Tongue (tissue), 2 donors: ENCODE results near the gene SERPINC1. TPM values are rescaled to one million over a fixed set of nuclear protein-coding genes. Genes with fewer than 3 reads are reported as not detected.
"Not testable (repeated sequence)": the region's sequence is repeated elsewhere in the genome, so short reads cannot be mapped to it uniquely, and the experiment has no call there.

Source experiments
- DNase-seq: peaks from one replicate; pipeline ENCODE4 v3.0.0-alpha.2; 2015
- total RNA-seq: library from RNA; depleted of rRNA; stranded (reverse); fragments of >200 nt; gene quantifications from one replicate; pipeline ENCODE4 v1.2.3, GENCODE V29; 2014

SERPINC1 gene
- not detected for total RNA-seq

DNA sequence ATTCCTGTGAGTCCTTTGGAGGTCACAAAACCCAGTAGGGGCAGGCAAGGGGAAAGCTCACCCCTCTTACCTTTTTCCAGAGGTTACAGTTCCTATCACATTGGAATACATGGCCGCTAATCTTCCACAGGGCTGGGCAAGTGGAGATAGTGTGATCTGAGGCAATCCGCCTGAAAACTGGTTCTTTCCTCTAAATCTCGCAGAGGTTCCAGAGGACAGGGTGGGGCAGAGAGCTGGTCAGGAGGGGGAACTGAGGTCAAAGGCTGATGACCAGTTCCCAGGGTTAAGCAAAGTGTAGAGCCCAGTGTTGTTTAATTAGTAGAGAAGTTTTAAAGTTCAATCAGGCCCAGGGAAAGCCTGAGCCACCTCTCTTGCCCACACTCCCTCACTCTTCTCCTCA lies at the start of gene SERPINC1:
Gene SERPINC1, minus strand, starts transcription at position 179 of the 400 bp plus-strand sequence. Its CDS starts 68 bp downstream, at position 111.
- no peak for DNase-seq

GRCh38 chr1:173965896-173966295 lies 48.8 kb upstream of the SERPINC1 start:
- not testable (repeated sequence) for DNase-seq

GRCh38 chr1:173963477-173963876 lies 46.4 kb upstream of the SERPINC1 start:
- no peak for DNase-seq

- no peak for DNase-seq
Measured at GRCh38 chr1:173960625-173961024, 43.5 kb upstream of the SERPINC1 start.

GRCh38 chr1:173954179-173954578 lies 37.1 kb upstream of the SERPINC1 start:
- no peak for DNase-seq

- DNase-seq: no peak
Measured at GRCh38 chr1:173948594-173948993, 31.5 kb upstream of the SERPINC1 start.

GRCh38 chr1:173946380-173946921 lies 29.3 kb upstream of the SERPINC1 start:
- no peak for DNase-seq

GRCh38 chr1:173937062-173937461 lies 19.9 kb upstream of the SERPINC1 start:
- no peak for DNase-seq

DNA sequence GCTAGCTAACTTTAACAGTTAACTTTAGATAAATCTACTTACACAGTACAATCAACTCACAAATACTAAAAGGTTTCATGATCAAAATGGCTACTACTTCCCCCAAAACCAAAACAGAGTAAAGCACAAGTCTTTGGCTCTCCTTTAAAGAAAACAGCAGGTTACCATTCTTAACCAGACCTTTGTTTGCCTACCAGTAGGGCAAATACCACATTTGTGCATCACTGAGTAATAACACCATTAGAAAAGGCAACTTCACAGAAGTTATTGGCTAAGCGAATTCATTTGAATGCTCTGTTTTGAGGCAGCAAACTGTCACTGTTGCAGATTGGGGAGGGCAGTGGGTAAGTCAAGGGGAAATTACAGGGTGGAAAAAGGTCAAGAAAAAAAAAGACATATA lies 17.3 kb upstream of the SERPINC1 start:
- DNase-seq: no peak

- DNase-seq: not testable (repeated sequence)
Measured at GRCh38 chr1:173930541-173930940, 13.4 kb upstream of the SERPINC1 start.

DNA sequence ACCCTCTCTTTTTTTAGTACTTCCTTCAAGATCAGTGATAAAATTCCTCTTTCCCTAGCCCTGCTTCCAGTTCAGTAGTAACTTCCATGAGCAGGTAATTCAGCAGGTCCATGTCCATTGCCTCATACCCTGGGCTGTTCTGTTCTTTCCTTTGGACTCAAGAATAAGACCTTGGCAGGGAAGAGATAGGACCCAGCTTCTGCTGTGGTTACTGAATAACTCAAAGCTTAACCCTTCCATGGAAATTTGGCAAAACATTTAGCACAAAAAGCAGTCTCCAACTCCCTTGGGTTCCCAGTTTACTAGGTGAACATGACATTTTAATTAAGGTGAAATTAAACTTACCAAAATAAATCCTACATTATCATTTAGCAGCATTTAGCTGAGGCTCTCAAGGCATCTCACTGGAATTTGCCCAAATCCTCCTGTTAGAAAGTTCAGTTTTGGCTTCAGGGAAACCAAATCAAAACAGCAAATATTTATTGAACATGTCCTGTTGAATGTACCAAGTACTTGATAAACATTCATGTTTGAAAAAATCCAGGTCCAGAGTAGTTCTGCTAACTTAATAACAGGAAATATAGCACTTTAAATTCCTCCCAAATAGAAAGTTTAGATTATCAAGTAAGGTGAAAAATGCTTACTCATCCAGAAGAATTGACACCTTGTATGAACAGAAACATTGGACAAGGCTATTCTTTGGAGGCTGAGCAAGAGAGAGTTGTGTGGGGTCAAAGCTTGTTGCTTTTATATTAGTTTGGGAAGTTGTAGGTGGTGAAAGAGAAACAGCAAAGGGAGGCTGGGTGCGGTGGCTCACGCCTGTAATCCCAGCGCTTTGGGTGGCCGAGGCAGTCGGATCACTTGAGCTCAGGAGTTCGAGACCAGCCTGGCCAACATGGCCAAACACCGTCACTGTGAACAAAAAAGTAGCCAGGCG lies 8.4 kb upstream of the SERPINC1 start:
- DNase-seq: no peak

- no peak for DNase-seq
Measured at GRCh38 chr1:173920861-173921260, 3.7 kb upstream of the SERPINC1 start.

DNA sequence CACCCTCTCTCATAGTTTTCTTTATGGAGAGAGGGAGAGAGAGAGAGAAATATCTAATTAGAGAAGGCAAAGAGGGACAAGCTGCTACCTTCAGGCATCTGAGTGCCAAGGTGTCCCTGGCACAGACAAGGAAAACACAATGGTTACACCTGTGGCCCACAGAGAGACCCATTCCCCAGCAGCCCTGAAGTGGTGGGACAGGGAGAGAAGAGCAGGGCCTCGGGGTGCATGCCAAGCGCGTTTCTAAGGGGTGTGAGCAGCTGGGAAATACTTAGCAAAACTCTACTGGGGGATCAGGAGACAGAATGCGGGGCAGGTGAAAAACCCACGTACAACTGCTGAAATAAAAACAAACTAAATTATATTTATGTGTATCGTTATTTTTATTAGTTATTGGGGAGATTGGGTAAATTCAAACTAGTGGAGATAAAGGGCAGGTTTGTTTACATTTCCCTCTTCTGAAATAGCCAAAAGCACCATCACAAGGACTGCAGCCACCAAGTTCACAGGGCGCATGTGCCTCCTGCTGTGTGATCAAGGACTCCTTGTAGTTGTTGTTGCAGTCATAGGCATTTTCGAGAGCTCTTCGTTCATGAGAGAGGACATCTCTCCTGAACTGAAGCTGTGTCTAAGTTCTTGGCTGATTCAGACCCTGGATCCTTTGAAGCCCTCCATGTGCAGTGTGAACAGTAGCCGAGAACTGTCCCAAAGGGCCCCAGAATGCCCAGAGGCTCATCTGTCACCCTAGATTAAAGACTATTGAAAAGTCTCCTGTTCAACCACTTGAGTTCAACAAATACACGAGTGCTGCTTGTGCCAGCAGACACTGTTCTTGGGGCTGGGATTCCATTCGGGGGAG lies 737 bp upstream of the SERPINC1 start:
- no peak for DNase-seq

DNA sequence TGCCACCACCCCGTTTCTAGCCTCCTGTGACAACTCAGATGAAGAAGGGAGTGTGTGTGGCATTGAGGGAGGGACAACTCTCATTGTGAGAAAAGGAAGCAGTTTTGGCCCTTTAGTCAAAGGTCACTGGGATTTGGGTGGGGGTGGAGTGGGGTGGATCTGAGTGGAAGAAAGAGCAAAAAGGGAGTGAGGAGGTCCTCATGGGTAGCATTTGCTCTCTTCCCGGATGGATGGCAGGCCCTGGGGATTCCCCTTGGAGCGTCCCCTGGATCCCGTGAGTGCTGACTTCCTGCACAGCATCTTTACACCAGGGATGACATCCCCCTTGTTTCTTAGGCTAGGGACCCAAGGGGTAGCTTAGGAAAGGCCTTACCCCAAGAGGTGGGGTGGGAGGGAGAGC lies 460 bp downstream of the SERPINC1 start:
- no peak for DNase-seq

GRCh38 chr1:173915596-173915995 lies 1.5 kb downstream of the SERPINC1 start:
- DNase-seq: no peak

DNA sequence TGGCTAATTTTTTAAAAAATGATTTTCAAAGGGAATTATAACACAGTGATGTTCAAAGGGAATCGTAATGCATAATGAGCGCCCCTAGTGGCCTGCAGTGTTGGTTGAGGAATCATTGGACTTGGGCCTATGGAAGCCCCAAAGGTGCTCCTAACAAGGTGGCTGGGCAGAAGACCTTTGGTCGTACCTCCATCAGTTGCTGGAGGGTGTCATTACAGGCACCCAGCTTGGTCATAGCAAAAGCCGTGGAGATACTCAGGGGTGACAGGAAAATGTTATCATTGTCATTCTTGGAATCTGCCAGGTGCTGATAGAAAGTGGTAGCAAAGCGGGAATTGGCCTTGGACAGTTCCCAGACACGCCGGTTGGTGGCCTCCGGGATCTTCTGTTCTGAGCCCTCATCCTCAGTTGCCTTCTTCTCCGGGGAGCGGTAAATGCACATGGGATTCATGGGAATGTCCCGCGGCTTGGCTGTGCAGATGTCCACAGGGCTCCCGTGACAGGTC lies 2.7 kb downstream of the SERPINC1 start:
- no peak for DNase-seq

DNA sequence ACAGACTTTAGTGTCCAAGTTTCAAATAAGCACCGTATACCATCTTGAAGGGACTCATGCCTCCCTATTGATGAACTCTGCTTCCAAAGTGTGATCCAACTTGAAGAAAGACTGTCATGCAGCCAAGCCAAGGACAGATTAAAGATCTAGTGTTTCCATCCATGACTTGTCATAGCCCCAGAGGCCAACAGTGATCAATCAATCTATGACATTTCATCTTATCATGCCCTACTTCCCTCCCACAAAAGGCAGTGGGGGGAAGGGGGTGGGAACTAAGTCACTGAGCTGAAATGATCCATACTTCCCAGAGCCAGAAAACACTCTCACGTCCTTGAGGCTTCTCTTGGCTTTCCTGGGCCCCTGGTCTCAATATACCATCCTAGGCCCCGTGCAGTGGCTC lies 4.0 kb downstream of the SERPINC1 start:
- DNase-seq: no peak

GRCh38 chr1:173903827-173904531 lies 13.1 kb downstream of the SERPINC1 start:
- DNase-seq: no peak

DNA sequence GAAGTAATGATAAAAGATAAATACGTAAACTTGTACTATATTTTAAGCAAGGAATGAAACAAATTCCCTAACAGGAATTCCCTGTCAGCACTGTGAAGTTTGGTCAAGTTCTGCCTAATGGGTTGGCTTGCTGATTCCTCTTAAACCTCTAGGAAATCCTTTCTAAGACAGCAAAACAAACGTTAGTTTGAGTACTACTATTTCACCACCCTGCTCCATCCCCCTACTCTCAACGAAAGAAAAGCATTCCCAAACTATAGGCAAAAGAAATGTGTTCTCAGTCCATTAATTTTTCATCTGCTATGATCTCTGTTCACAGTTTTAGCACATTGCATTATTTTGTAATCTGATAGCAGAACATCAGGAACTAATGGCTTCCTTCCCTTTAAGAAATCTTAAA lies 16.1 kb downstream of the SERPINC1 start:
- DNase-seq: no peak

DNA sequence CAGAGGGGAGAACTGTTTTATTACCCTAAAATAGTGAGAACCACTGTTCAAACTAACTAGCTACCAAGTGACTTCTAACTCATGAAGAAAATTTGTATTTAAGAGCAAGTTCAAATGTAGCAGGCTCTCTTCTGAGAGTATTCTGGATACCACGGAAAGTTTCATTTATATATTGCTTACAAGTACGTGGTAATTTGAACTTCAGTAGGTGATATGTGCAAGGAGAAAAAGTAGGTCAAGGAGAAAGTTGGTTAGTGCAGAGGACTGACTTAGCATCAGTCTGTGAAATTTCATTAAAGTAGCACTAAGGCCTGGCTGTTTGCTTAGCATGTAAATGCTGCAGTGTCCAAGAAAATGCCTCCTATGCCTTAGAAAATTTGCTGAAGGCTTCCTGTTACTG lies 16.7 kb downstream of the SERPINC1 start:
- no peak for DNase-seq

GRCh38 chr1:173894189-173894588 lies 22.9 kb downstream of the SERPINC1 start:
- no peak for DNase-seq

- no peak for DNase-seq
Measured at GRCh38 chr1:173893611-173894010, 23.5 kb downstream of the SERPINC1 start.
